HepG2 (cell line): ENCODE results near the gene FAM229A. TPM values are rescaled to one million over a fixed set of nuclear protein-coding genes. Genes with fewer than 3 reads are reported as not detected.

Experiments used
- FOXO1 ChIP-seq: sonication (generic); formaldehyde crosslinking; IDR thresholded peaks from 2 replicates; pipeline ENCODE4 v1.4.0; 2020; ENCODE audit warnings: missing genetic modification reagents
- FOXP1 ChIP-seq, 2 experiments: fragments of 450-650 bp in 1 of 2; IDR thresholded peaks; 2 replicates each; pipeline ENCODE4 v1.6.1; 2017 to 2018; ENCODE audit warnings: antibody characterized with exemption in 1 of 2
- MEIS1 ChIP-seq: sonication (generic); formaldehyde crosslinking; IDR thresholded peaks from 2 replicates; pipeline ENCODE4 v1.9.0; 2021; ENCODE audit warnings: mild to moderate bottlenecking, missing genetic modification reagents, moderate library complexity, borderline replicate concordance
- POLR2AphosphoS5 ChIP-seq: IDR thresholded peaks from 2 replicates; pipeline ENCODE4 v1.6.1; 2012; ENCODE audit warnings: low read depth, low read length
- SIN3A ChIP-seq: IDR thresholded peaks from 2 replicates; pipeline ENCODE4 v1.6.1; 2011; ENCODE audit warnings: low read depth, mild to moderate bottlenecking, control low read depth, low read length, borderline replicate concordance
- SMC3 ChIP-seq: IDR thresholded peaks from 2 replicates; pipeline ENCODE4 v1.6.1; 2011; ENCODE audit warnings: low read length, improper control_type of control experiment
- SP4 ChIP-seq: sonication (generic); formaldehyde crosslinking; IDR thresholded peaks from 2 replicates; pipeline ENCODE4 v1.8.1; 2023; ENCODE audit warnings: mild to moderate bottlenecking, missing genetic modification reagents
- ZNF10 ChIP-seq: sonication (generic); formaldehyde crosslinking; IDR thresholded peaks from 2 replicates; pipeline ENCODE4 v1.4.0; 2020; ENCODE audit warnings: mild to moderate bottlenecking, low read depth, missing genetic modification reagents, borderline replicate concordance
- ZNF337 ChIP-seq: sonication (generic); formaldehyde crosslinking; IDR thresholded peaks from 2 replicates; pipeline ENCODE4 v1.5.1; 2020; ENCODE audit warnings: missing genetic modification reagents, low read depth, mild to moderate bottlenecking, borderline replicate concordance
- ZNF34 ChIP-seq: sonication (generic); formaldehyde crosslinking; IDR thresholded peaks from 2 replicates; pipeline ENCODE4 v1.4.0; 2020; ENCODE audit warnings: mild to moderate bottlenecking, missing genetic modification reagents, borderline replicate concordance
- ZNF383 ChIP-seq: sonication (generic); formaldehyde crosslinking; IDR thresholded peaks from 2 replicates; pipeline ENCODE4 v1.4.0; 2020; ENCODE audit warnings: missing genetic modification reagents, mild to moderate bottlenecking, borderline replicate concordance
- ZNF468 ChIP-seq: sonication (generic); formaldehyde crosslinking; IDR thresholded peaks from 2 replicates; pipeline ENCODE4 v1.8.0; 2022; ENCODE audit warnings: mild to moderate bottlenecking, moderate library complexity, missing genetic modification reagents
- polyA plus RNA-seq, 8 experiments: library from polyadenylated mRNA; depleted of rRNA in 3 of 8; stranded (reverse) in 7 of 8; unstranded in 1 of 8; fragments of >200 nt; fragmentation: Illumina TruSeq in 4 of 8; extraction: Trizol in 4 of 8; gene quantifications; 2 replicates each; pipeline versions ENCODE4 v1.2.1 to v1.2.3, GENCODE V29; 2011 to 2016; ENCODE audit warnings: low read depth in 4 of 8, missing spikeins in 1 of 8, mixed read lengths in 1 of 8; ENCODE audit not compliant: insufficient read depth in 1 of 8
- total RNA-seq, 5 experiments: library from RNA; depleted of rRNA; stranded (reverse); fragments of >200 nt; fragmentation: Illumina TruSeq; extraction: Trizol; gene quantifications; 2 replicates each; pipeline ENCODE4 v1.2.3, GENCODE V29; 2016; ENCODE audit warnings: low read depth in 1 of 5
- TF ChIP-seq, protein P1 (sequence below): sonication (generic); formaldehyde crosslinking; IDR thresholded peaks from 2 replicates; pipeline ENCODE4 v1.5.0; 2020; ENCODE audit warnings: missing genetic modification reagents
- TF ChIP-seq, protein P2 (sequence below): sonication (generic); formaldehyde crosslinking; IDR thresholded peaks from 2 replicates; pipeline ENCODE4 v1.4.0; 2020; ENCODE audit warnings: low read depth, mild to moderate bottlenecking, missing genetic modification reagents
- TF ChIP-seq, protein P3 (sequence below): sonication (generic); formaldehyde crosslinking; conservative IDR thresholded peaks from 2 replicates; pipeline ENCODE4 v1.8.0; 2022; ENCODE audit warnings: mild to moderate bottlenecking, moderate library complexity, missing genetic modification reagents
- TF ChIP-seq, protein P4 (sequence below): sonication (generic); formaldehyde crosslinking; IDR thresholded peaks from 2 replicates; pipeline ENCODE4 v1.5.0; 2020; ENCODE audit warnings: mild to moderate bottlenecking, low read depth, missing genetic modification reagents, borderline replicate concordance
- TF ChIP-seq, protein P5 (sequence below): IDR thresholded peaks from 2 replicates; pipeline ENCODE4 v1.6.1; 2016; ENCODE audit warnings: mild to moderate bottlenecking, missing biosample characterization, missing genetic modification reagents
- TF ChIP-seq, protein P6 (sequence below): sonication (generic); formaldehyde crosslinking; IDR thresholded peaks from 2 replicates; pipeline ENCODE4 v1.4.0; 2020; ENCODE audit warnings: mild to moderate bottlenecking, low read depth, missing genetic modification reagents
- TF ChIP-seq, protein P7 (sequence below): sonication (generic); formaldehyde crosslinking; IDR thresholded peaks from 2 replicates; pipeline ENCODE4 v1.4.0; 2020; ENCODE audit warnings: missing genetic modification reagents, borderline replicate concordance

FAM229A gene
- total and polyA plus RNA-seq, 2 of the 13 experiments (the other 11 are each of a cell fraction or from before 2014, with no cell fraction given) = 3.2 to 17.6 TPM

DNA sequence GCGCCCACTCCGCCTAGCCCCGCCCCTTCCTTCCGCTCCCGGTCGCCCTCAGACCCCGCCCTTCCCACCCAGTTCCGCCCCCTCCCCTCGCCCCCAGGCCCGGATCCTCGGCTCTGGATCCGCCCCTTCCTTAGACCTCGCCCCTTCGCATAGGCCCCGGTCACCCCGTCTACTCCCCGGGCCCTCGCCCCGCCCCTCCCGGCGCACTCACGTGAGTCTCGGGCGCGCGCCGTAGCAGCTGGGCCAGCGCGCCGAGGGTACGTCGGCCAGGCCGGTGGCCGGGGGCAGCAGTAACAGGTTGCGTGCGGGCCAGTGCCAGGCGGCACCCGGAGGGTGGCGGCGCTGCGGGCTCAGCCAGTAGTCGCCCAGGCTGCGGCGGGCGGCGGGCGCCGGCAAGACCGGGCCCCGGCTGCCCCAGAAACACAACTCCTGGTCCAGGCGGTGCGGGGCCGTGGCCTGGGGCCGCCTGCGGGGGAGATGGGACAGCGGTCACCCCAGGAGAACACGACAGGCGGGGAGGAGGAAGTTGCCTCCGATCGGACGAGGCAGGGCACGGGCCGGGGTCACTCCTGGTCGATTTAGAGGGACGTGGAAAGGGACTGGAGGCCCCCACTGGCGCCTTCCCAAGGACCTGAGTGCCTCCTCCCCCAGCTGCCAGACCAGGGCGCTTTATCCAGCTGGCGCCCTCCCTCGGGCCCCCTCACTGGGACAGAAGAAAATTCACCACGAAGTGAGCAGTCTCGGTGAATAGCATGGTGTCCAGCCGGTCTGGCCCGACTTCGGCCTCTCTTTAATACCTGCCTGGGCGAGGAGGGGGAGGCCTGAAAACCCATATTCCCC lies 10.7 kb downstream of the FAM229A start (continued):
- no peak for TF ChIP-seq FOXP1 (IDR thresholded peaks at IDR 0.05)
- no peak for TF ChIP-seq FOXP1 (CRISPR knock-in tag; IDR thresholded peaks at IDR 0.05)
- TF ChIP-seq, protein P1, sequence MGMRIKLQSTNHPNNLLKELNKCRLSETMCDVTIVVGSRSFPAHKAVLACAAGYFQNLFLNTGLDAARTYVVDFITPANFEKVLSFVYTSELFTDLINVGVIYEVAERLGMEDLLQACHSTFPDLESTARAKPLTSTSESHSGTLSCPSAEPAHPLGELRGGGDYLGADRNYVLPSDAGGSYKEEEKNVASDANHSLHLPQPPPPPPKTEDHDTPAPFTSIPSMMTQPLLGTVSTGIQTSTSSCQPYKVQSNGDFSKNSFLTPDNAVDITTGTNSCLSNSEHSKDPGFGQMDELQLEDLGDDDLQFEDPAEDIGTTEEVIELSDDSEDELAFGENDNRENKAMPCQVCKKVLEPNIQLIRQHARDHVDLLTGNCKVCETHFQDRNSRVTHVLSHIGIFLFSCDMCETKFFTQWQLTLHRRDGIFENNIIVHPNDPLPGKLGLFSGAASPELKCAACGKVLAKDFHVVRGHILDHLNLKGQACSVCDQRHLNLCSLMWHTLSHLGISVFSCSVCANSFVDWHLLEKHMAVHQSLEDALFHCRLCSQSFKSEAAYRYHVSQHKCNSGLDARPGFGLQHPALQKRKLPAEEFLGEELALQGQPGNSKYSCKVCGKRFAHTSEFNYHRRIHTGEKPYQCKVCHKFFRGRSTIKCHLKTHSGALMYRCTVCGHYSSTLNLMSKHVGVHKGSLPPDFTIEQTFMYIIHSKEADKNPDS = no peak
- no peak; the same call in 1 of the 2 replicates for TF ChIP-seq FOXO1 (CRISPR knock-in tag)
- TF ChIP-seq POLR2AphosphoS5 = peak; percentile 72
- TF ChIP-seq, protein P2, sequence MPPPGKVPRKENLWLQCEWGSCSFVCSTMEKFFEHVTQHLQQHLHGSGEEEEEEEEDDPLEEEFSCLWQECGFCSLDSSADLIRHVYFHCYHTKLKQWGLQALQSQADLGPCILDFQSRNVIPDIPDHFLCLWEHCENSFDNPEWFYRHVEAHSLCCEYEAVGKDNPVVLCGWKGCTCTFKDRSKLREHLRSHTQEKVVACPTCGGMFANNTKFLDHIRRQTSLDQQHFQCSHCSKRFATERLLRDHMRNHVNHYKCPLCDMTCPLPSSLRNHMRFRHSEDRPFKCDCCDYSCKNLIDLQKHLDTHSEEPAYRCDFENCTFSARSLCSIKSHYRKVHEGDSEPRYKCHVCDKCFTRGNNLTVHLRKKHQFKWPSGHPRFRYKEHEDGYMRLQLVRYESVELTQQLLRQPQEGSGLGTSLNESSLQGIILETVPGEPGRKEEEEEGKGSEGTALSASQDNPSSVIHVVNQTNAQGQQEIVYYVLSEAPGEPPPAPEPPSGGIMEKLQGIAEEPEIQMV (CRISPR knock-in tag) = no peak
- TF ChIP-seq ZNF10 (CRISPR knock-in tag) = no peak
- TF ChIP-seq MEIS1 (CRISPR knock-in tag) = no peak
- TF ChIP-seq, protein P3, sequence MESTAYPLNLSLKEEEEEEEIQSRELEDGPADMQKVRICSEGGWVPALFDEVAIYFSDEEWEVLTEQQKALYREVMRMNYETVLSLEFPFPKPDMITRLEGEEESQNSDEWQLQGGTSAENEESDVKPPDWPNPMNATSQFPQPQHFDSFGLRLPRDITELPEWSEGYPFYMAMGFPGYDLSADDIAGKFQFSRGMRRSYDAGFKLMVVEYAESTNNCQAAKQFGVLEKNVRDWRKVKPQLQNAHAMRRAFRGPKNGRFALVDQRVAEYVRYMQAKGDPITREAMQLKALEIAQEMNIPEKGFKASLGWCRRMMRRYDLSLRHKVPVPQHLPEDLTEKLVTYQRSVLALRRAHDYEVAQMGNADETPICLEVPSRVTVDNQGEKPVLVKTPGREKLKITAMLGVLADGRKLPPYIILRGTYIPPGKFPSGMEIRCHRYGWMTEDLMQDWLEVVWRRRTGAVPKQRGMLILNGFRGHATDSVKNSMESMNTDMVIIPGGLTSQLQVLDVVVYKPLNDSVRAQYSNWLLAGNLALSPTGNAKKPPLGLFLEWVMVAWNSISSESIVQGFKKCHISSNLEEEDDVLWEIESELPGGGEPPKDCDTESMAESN (CRISPR knock-in tag) = 0 out of 2 replicates have a peak, but pooled peaks have one; percentile 40
- TF ChIP-seq ZNF468 (CRISPR knock-in tag) = no peak
- TF ChIP-seq, protein P4, sequence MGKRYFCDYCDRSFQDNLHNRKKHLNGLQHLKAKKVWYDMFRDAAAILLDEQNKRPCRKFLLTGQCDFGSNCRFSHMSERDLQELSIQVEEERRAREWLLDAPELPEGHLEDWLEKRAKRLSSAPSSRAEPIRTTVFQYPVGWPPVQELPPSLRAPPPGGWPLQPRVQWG (CRISPR knock-in tag) = no peak
- 0 out of 2 replicates have a peak, but pooled peaks have one; percentile 19 for TF ChIP-seq ZNF34
- TF ChIP-seq, protein P5, sequence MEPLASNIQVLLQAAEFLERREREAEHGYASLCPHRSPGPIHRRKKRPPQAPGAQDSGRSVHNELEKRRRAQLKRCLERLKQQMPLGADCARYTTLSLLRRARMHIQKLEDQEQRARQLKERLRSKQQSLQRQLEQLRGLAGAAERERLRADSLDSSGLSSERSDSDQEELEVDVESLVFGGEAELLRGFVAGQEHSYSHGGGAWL = no peak; the same call in 1 of the 2 replicates
- TF ChIP-seq, protein P6, sequence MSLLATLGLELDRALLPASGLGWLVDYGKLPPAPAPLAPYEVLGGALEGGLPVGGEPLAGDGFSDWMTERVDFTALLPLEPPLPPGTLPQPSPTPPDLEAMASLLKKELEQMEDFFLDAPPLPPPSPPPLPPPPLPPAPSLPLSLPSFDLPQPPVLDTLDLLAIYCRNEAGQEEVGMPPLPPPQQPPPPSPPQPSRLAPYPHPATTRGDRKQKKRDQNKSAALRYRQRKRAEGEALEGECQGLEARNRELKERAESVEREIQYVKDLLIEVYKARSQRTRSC (CRISPR knock-in tag) = no peak
- no peak for TF ChIP-seq ZNF383 (CRISPR knock-in tag)
- peak; percentile 82 for TF ChIP-seq SP4
- TF ChIP-seq ZNF337 (CRISPR knock-in tag) = no peak
- TF ChIP-seq, protein P7, sequence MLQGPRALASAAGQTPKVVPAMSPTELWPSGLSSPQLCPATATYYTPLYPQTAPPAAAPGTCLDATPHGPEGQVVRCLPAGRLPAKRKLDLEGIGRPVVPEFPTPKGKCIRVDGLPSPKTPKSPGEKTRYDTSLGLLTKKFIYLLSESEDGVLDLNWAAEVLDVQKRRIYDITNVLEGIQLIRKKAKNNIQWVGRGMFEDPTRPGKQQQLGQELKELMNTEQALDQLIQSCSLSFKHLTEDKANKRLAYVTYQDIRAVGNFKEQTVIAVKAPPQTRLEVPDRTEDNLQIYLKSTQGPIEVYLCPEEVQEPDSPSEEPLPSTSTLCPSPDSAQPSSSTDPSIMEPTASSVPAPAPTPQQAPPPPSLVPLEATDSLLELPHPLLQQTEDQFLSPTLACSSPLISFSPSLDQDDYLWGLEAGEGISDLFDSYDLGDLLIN = no peak
- TF ChIP-seq SMC3 = no peak
- peak; percentile 47; the same call in 1 of the 2 replicates for TF ChIP-seq SIN3A
